ENCODE results near the gene CTRB2. TPM values are rescaled to one million over a fixed set of nuclear protein-coding genes. Genes with fewer than 3 reads are reported as not detected.

Gene CTRB2
- total RNA-seq: not detected in 2 replicates

DNA sequence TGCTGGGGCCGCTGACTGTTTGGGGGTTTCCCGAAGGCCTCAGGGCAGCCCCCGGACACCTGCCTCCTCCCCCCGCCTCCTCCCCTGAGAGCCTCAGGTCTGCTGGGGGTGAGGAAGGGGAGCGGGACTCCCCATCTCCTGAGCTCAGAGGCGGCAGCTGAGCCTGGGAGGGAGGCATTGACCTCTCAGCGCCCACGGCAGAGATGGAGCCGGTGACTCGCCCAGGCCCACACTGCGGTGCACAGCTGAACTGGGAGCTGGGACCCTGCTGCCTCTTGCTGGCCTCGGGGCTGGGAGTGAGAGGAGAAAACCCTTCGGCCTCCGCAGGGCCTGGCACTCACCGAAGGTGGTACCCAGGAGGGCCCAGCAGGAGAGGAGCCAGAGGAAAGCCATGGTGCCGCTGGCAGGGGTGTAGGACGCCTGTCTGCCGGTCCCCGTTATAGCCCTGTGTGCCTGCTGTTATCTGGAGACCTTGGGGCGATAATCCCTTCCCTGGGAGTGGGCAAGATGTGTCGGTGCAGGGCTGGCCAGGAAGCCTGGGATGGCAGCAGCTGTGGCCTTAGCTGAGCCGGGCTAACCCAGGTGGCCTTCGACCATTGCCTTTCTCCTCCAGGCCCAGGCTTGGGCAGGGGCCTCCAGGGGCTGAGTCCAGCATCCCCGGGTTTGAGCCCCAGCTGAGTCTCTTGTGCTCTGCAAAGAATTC lies at the start of gene CTRB2:
Gene CTRB2, minus strand, starts transcription at position 413 of the 703 bp plus-strand sequence. Its CDS starts 20 bp downstream, at position 393.

GRCh38 chr16:75251280-75252048 lies 44.5 kb upstream of the CTRB2 start, which contains the start of gene BCAR1:
BCAR1 (minus strand) TSS chr16:75251624; CDS start chr16:75251482, 142 bp downstream.

GRCh38 chr16:75218256-75219076 lies 11.5 kb upstream of the CTRB2 start, which contains the start of gene CTRB1:
CTRB1 (plus strand) TSS chr16:75218988; CDS start chr16:75219008, 20 bp downstream.

Other genes with a start within 250 kb of the CTRB2 start
- gene WDR59, start 222.0 kb downstream of the CTRB2 start, total RNA-seq: 20.0 and 20.1 TPM in 2 replicates
- gene ZNRF1, start 208.1 kb downstream of the CTRB2 start, total RNA-seq: 18.3 and 46.8 TPM in 2 replicates
- gene LDHD, start 90.4 kb downstream of the CTRB2 start, total RNA-seq: 2.6 and 2.8 TPM in 2 replicates
- 14.2 and 14.7 TPM in 2 replicates for gene ZFP1, start 58.6 kb downstream of the CTRB2 start, total RNA-seq
- not detected in 2 replicates for gene CTRB1, start 11.8 kb upstream of the CTRB2 start, total RNA-seq
- gene BCAR1, start 44.5 kb upstream of the CTRB2 start, total RNA-seq: 36.1 and 59.4 TPM in 2 replicates
- gene CFDP1, start 226.3 kb upstream of the CTRB2 start, total RNA-seq: 50.0 and 67.3 TPM in 2 replicates

Data from smooth muscle cell of trachea (primary cell).